Measurements from ENCODE around the gene IL12RB2. TPM values are rescaled to one million over a fixed set of nuclear protein-coding genes. Genes with fewer than 3 reads are reported as not detected.

The IL12RB2 gene
- total RNA-seq, 1 donor from 2014 or later = 7.3 TPM

Small RNAs within 50 kb of the gene (small RNA-seq; reads per million reads assigned to genes)
- gene RNU4ATAC4P (not detected), gene RNU6-387P (not detected)

Other genes with a start within 250 kb of the IL12RB2 start
- under 0.01 TPM for gene C1orf141, start 172.9 kb upstream of the IL12RB2 start, total RNA-seq
- not detected for gene IL23R, start 141.4 kb upstream of the IL12RB2 start, total RNA-seq
- gene SERBP1, start 122.5 kb downstream of the IL12RB2 start, total RNA-seq = 152 TPM